Activated CD4-positive, CD25-positive, alpha-beta regulatory T cell (primary cell): Measurements from ENCODE around the gene TNS3.
"Not testable (repeated sequence)": the region's sequence is repeated elsewhere in the genome, so short reads cannot be mapped to it uniquely, and the experiment has no call there.

Experiments used
- DNase-seq, 4 experiments: peaks; one replicate each; lab custom pipeline; 2025; lab: John Stamatoyannopoulos, UW

TNS3 gene

DNA sequence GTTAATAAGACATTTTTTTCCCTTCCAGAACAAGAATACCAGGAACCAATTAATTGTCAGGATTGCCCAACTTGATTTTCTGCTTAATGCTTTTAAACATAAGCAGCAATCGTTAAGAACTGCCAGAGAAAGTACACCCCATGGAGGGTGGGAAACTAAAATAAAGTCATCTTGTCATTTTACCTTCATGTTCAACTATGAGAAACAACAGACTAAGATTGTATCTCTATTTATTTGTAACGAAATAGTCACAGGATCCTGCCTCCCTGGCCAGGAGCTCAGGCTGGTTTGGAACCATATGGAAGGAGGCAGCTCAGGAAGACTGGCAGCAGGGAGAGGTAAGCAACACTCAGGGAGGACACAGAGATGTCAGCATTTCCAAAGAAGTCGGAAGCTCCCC lies 129.6 kb downstream of the TNS3 start:
- DNase-seq: no peak

DNA sequence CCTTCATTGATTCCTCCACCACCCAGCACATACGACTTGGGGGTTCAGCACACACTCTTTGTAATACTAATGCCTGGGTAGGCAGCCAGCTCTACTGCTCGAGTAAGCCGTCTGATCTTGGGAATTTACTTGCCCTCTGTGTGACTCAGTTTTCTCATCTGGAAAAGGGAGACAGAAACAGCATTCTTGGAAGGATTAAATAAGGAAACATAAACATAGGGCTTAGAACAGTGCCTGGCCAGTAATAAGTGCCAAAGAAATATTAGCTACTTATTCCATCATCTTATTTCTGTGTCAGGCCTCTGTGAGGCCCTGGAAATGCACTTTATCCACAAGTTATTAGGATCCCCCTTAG lies 130.1 kb downstream of the TNS3 start:
- no peak for DNase-seq

DNA sequence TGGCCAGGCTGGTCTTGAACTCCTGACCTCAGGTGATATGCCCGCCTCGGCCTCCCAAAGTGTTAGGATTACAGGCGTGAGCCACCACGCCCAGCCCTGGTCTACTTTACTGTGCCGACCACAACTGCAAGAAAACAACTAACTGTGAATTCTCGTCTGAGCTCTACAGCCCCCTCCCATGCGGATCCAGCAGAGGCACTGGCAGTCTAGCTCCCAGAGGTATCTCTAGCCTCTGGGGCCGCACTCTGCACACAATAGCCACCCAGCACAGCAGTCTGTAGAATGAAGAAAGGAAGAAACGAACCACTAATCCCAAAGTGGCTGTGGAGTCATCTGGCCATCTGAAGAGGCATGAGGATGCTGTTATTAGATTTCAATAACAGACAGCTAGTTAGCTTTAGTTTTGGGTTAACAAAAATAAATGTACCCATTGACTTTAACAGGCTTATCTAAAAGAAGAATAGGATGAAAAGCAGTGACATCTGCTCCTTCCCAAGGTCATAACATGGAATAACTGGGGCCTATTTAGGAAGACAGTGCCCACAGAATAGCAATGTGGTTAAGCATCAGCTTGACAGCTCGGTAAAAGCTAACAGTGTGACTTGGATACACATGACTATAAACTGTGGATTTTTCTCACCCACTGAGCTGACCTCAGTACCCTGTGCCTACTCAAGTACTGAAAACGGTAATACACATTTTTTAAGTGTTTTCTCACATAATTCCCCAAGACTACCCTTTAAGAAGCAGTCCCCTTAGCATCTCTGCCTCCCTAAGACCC lies 131.9 kb downstream of the TNS3 start:
- DNase-seq: no peak

DNA sequence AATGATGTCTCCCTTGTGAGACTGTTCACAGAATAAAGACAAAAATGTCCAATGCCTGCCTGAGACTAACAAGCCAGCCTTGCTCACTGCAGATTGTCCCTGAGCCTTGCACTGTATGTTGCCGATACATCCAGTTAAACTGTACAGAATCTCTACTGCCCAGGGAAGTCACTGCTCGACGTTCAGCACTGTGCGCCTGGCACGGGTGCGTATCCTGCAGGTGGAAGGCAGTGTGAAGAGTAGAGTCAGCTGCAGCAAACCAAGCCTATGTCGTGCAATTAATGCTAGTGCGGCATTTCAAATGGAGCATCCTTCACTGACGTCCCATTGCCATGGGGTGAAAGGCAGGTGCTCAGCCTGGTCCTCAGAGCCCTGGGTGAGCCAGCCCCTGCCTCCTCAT lies 132.9 kb downstream of the TNS3 start:
- no peak for DNase-seq

DNA sequence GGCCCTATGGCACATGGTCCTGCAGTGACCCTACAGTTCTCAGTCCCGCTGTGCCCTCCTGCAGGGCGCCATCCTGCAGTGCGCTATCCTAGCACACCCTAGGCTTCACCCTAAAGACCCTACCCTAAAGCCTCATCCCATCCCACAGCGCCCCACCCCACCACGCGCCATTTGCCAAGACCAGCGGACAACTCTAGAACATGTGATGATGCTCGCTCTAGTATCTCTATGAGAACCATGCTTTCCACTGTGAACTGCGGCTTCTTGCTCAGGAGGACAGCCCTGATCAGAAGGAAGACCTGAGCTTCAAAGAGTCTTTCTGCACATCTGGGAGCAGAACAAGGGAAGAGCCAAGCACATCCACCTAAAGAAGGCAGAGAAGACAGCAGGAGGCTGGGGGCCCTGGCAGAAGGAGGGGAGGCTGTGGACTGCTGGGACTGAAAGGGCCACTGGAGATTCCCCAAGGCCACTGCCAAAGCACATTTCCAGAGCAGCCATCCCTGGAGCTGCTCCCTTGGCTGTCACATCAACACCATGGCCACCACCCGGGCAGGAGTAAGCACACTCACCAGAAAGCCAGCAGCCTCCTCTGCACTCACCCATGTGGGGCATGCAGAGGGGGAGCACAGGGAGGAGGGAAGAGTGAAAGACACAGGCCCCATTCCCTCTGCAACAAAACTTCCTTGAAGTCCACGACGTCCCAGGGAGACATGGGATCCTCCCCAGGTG lies 134.1 kb downstream of the TNS3 start:
- DNase-seq: no peak

DNA sequence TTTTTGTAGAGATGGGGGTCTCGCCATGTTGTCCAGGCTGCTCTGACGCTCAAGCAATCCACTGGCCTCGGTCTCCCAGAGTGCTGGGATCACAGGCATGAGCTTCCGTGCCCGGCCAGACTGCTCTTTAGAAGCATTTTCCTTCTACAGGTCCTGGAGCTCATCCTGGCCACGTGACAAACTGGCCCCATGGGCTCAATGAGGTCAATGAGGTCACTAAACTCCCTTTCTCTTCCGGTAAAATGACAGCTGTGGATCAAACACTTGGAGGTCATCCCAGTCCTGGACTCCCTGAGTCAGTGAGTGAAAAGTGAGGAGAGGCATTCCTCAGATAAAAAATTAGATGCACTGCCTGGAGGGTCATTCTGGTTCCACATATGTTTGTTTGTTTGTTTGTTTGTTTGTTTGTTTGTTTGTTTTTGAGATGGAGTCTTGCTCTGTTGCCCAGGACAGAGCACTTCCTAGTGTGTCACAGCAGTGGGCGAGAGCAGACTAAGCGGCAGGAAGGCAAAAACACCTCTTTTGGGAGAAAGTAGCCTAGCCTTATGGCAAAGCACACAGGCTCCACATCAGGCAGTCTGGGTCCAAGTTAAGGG lies 134.9 kb downstream of the TNS3 start:
- no peak for DNase-seq

DNA sequence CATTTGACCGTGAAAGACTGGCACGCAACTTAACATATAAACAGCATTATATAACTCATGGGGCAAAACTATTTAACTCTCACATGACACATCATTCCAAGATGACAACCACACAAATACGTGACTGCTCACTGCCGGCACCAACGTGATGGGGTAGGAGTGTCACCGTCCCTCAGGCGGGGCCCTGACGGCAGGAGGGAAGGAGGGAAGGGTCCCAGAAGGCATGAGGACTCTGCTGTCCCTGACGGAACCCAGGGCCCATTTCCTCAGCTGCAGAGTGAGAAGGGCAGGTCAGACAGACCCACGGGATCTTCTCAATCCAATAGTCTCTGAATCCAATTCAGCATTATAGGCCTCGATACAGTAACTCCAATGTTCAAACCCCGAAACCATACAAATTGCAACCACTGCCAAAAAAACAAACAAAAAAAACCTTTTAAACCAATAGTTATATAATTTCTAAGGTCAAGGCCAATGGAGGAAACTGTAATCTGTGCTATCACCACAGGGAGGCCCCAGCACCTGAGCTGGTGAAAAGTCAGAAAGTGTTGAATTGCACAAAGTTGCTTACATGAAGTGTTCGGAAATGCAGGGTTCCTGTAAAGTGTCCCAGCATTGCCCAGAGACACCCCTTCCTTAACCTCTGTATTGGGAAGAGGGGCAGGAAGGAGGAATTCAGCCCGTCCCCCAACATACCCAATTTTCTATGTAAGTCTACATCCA lies 137.4 kb downstream of the TNS3 start:
- no peak for DNase-seq

DNA sequence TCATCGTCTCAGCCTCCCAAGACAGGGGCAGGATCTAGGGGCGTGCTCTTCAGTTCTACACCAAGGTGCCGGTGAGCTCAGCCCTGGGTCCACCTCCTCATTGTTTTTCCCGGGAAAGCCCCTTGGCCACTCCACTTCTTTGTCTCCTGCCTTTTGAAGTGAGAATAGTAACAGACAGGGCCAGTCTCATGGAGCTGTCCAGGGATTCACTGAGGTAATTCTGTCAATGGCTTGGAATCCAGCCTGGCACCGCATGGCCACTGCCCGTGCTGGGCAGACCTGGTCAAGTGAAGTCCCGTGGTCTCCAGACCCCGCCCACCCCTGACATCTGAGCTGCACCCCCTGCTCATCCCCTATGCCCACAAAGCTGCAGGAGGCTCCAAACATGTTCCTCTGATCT lies 138.9 kb downstream of the TNS3 start:
- no peak for DNase-seq

DNA sequence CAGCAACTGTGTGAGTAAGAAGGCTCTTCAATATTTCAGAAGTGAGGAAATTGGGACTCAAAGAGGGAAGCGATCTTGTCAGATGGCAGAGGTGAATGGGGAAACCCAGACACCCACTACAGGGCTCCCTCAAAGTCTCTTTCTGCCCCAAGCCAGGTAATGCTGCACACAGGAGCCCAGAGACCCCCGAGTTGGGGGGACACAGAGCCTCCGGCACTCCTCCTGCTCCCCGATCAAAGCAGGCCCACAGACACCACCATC lies 139.4 kb downstream of the TNS3 start:
- DNase-seq: no peak

DNA sequence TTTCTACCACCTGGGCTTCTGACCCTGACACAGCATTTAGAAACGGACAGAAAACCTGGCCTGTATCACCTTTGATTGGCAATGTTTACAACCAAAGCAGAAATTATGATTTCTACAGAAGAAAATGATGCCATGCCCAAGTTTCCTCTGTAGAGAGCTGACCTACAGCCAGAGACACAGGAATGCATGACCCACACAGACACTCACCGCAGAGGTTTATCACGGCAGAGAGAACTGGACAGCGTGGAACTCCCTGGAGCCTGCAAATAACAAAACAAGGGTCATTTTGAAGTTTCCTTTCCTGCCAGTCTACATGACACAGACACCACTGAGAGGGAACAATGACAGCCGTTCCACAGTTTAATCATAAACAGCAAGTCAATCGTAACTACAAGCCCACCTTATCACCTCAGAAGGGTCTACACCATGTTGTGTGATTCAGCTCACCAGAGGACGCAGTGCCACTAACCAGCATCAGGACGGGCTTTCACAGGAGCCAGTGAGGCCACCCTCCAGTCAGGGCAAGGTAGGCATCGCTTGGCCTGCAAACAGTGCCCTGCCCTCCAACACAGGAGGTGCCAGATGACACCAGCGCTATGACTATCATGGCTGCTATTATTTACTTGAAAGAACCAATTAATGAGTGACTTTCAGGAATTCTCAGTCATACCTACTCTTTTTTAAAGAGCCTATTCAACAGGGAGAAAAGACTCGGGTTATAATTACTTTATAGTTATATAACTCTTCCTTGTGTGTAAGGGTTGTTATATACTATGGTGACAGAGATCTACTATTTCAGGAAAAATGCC lies 139.9 kb downstream of the TNS3 start:
- DNase-seq: no peak

DNA sequence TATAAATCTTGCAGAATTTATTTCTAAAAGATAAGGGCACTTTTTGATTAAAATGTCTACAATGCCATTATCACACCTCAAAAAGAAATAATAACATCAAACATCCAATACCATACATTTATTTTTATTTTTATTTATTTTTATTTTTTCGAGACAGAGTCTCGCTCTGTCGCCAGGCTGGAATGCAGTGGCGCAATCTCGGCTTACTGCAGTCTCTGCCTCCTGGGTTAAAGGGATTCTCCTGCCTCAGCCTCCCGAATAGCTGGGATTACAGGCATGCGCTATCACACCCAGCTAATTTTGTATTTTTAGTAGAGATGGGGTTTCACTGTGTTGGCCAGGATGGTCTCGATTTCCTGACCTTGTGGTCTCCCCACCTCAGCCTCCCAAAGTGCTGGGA lies 140.9 kb downstream of the TNS3 start:
- not testable (repeated sequence) for DNase-seq

DNA sequence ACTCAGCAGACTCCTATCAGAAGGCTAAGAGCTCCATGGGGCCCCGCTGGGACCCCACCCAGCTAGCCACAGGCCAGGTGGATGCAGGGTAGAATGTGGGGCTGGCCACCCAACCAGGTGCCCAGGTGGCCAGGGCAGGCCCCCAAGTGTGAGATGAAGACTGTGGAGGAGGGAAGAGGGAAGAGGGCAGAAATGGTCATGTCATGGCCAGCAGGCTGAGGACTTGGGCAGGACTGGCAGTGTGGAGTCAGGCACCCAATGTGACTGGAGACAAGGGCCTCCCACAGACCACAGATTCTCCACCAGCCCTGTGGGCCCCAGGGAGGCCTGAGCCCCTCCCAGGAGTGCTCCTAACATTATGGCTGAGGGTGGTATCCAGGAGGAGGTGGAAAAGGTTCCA lies 141.6 kb downstream of the TNS3 start:
- DNase-seq: no peak

DNA sequence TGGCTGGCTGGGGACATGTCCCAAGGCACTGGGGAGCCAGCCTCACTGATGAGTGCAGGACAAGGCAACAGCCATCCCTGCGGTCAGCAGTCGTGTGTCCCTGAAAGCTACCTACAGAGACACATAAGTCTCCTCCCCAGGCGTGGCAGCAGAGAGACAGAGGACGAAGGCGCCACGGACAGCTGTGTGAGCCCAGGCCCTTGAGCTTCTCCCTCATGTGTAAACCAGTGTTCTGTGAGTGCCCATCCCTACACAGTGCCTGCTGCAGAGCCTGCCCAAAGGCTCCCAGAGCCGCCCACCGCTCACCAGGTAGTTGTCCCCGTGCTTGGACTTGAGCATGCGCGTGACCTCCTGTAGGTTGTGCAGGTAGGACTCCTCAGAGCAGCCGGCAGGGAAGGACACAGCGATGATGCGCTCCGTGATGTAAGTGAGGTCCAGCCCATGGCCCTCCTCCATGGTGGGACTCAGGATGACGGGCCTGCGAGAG lies 142.7 kb downstream of the TNS3 start:
- DNase-seq: no peak

DNA sequence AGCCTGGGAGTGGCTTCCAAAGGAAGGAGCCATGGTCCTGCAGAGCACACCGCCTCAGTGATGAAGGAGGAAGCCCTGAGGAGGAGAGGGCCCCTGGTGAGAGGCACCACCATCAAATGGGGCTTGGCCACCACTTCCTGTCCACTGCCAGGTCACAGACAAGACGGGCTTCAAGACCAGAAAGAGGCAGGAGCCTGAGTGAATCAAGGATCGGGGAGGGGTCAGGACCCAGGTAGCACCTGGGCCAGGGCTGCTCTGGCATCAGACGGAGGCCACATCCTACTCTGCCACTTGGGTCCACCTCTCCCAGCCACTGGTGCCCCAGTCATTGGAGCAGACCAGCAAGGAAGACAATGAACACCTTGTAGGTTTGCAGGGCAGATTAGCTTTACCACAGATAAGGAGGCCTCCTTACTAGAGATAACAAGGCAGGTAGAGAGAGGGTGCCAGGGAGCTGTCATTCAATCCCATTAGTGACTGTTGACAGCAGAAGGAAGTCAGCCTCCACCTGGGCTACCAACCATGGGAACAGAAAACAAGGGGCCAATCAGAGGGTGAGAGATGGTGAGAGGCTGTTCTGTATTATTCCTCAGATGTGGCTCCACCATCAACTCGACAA lies 143.4 kb downstream of the TNS3 start:
- DNase-seq: no peak

DNA sequence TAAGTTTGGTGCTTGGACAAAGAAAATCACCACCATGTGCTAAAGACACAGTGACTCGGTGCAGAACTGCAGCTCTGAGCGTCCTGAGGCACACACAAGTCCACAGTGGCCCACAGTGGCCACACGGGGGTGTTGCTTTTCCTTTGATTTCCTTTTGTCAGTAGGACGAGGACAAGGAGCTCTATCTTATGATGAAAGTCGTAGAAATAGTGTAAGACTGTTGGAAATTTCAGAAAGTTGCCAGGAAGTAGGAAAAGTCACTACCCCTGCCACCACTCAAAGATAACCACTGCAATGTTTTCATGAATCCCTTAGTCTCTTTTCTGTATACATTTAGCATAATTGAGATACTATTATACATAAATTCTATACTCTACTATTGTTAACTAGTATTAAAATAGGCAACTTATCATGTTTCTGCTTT lies 146.0 kb downstream of the TNS3 start:
- DNase-seq: no peak

DNA sequence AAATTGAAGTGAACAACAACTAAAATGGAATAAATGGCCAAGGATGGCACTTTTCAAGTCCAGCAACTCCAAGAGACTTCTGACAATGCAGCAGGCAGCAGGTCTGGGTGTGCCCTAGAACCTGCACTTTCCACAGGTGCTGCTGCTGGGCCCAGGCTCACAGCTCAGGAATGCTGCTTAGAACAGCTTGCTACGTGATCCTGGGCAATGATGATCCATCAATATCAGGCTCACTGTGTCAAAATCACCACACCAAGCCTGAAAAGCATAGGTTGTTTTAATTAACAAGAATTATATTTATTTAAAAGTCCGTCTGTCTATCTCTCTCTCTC lies 148.4 kb downstream of the TNS3 start:
- no peak for DNase-seq

DNA sequence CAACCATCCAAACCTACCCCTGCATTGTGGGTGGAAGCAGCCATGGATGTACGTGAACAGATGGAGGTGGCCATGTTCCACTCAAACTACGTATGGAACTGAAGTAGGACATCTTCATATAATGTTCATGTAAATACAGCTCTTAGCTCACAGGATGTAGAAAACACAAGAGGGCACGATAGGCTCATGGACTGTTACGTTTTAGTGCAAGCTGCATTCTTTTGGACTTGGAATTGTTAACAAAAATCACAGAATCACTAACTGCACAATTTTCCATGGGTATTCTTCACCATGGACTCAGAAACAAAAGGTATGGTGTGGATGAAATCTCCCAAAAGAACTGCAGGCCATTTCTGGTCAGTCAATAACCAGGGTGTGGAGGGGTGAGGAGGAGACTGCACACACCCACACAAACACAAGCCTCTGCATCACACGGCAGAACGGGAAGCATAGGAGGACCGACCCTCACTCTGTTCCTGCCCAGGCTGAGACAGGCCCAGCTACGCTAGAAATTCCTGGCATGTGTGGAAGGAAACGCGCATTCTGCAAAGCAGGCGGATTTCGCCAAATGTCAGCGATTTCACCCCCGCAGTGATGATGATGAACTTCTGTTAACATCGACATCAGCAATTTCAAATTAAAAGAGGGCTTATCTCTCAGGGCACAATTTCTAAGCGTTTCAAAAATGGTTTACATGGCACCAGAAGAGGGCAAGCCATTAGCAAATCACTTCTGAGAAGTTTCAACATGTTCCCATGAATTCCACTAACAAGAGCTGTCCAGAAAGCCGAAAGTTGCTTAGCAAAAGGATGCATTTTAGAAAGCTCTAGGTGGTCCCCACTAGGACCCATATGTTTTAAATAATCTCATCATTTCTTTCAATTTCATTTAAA lies 149.0 kb downstream of the TNS3 start:
- no peak for DNase-seq

DNA sequence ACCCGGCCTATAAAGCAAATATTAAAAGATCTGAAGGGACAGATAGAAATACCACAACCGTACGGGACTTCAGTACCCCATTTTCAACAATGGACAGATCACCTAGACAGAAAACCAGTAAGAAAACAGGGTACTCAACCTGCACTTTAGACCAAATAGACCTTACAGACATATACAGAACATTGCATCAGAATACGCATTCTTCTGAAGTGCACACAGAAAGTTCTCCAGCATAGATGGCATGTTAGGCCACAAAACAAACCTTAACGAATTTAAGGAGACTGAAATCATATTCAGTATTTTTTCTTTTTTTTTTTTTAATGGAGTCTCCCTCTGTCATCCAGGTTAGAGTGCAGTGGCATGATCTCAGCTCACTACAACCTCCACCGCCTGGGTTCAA lies 151.5 kb downstream of the TNS3 start:
- DNase-seq: no peak

DNA sequence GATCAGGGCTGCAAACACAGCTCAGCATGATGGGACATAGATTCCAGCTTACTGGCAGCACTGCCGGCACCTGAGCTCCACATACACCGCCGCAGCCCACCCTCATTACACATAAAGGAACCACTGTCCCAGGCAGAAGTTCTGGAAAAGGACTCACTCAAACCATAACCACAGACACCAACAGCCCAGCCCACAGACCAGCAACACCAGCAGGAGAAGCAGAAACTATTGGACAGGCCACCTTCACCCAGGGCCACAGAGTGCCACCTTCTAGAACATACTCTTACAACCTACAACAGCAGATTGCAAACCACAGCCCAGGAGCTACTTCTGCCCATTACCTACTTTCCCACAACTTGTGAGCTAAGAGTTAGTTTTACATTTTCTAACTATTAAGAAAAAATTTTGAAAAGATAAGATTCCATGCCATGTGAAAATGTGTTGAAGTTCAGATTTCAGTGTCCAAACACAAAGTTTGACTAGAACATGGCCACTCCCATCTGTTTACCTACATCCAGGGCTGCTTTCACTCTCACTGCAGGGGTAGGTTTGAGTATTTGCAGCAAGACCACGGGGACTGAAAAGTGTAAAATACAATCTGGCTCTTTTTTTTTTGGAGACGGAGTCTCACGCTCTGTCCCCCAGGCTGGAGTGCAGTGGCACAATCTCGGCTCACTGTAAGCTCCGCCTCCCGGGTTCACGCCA lies 153.0 kb downstream of the TNS3 start:
- no peak for DNase-seq
